GM21423 (cell line): ENCODE results near the gene NUMA1.
A peak's percentile ranks its signal among the peaks of the same experiment; 100 is the strongest.

ENCODE experiments used
- ATAC-seq: cut with Tn5 transposase; IDR thresholded peaks from one replicate; pipeline ENCODE4 v1.9.1; 2021; ENCODE audit warnings: mild to moderate bottlenecking, moderate library complexity; ENCODE audit not compliant: unreplicated experiment

The NUMA1 gene

GRCh38 chr11:72001285-72001684, 79.1 kb downstream of the NUMA1 start:
- no peak for ATAC-seq

DNA sequence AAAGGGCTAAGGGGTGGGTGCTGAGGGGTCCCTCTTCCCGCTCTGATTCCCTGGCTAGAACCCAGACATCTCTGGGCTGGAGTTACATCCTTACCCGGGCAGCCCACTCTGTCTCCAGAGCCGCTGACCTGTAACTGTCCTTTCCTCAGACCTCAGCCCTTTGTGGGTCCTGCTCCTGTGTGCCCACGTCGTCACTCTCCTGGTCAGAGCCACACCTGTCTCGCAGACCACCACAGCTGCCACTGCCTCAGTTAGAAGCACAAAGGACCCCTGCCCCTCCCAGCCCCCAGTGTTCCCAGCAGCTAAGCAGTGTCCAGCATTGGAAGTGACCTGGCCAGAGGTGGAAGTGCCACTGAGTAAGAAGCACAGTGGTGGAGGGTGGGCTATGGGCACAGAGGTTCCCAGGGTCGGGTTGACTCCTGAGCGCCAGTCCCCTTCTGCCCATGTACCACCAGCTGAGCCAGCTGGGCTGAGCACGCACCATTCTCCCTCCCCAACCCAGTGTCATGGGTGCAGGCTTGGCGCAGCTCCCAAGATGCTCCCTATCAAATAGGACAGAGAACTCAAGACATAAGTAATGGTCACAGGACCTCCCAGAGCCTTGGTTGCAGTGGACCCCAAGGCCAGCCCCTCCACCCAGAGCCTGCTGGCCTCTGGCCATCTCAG, 80.0 kb downstream of the NUMA1 start:
- ATAC-seq = no peak

- ATAC-seq = no peak
Observed at GRCh38 chr11:71999798-72000197, 80.5 kb downstream of the NUMA1 start.

- ATAC-seq = no peak
Observed at GRCh38 chr11:71999362-71999761, 81.0 kb downstream of the NUMA1 start.

DNA sequence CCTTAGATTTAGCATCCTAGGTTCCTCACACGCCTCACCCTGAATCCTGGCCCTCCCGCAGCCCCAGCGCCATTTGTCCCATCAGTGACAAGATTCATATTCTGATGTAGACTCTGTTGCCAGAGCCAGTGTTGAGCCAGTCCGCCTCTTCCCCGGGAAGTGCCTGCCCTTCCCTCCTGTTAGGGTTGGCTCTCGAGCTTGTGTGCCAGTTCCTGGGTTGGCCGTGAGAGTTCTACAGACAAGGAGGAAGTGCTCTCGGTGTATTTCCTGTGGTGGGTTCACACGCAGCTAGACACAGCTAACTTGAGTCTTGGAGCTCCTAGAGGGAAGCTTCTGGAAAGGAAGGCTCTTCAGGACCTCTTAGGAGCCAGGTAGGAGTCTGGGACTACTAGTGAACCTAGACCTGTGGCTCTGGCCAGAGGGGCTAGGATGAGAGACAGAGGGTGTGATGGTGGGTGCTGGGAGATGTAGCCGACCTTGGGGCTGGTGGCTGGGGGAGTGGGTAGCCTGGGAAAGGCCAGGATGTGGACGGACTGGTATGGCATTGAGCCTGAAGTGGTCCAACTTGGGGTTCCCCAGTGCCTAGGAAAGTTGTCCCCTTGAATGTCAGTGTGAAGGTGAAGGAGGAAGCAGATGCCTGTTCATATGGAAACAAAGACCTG, 81.6 kb downstream of the NUMA1 start, which contains the start of gene IL18BP:
IL18BP (plus strand) TSS at position 261 of the 662 bp plus-strand sequence. CDS start 1,076 bp downstream, outside the sequence.
- ATAC-seq = no peak

DNA sequence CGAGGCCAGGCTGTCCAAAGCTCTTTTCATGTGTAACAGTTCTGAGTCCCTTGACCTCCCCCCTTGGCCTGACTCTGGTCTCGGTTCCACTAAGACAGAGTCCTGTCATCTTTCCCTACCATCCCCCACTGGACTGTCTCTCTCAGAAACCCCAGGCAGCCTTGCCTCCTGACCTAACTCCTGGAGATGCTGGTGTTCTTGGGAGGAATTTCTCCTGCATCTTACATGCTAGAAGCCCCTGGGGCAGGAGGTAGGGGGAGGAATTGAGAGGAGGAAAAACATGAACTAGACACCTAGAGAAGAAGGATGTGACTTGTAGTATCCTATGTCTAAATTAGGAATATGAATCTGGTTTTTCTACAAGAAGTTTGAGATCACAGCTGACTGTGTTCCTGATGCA, 82.3 kb downstream of the NUMA1 start:
- ATAC-seq = no peak

DNA sequence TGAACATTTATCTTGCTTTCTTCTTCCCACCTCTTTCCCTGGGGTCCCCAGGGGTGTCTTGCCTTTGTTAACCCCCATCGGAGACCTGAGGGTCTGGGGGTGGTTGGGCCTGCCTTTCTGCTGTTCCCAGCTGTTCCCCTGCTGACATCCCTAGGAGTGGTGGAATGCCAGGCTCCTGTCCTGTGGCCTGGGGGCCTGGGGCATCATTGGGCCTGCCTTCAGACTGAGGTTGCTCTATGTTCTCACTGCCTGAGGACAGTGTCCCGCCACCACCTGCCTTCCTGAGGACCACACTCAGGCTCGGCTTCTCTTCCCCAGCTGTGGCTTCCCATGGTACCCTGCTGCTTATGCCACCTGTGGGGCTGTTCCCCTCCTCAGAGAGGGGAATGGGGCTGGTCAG, 82.7 kb downstream of the NUMA1 start:
- no peak for ATAC-seq

DNA sequence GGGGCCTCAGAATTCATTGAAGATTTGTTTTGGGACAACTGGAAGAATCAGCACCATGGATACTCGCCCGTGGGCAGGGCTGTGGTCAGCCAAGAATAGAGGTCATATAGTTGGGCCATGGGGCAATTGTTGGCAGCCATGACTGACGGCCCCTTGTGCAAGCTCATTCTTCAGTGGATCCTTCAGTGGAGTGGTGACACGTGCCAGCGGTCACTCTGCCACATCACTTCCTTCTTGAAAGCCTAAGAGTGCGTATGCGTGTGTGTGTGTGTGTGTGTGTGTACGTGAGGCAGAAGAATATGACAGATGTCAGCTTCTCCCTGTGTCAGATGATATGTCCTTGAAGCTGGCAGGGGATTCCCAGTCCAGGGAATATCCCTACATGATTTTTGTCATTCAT, 83.4 kb downstream of the NUMA1 start:
- ATAC-seq = no peak

DNA sequence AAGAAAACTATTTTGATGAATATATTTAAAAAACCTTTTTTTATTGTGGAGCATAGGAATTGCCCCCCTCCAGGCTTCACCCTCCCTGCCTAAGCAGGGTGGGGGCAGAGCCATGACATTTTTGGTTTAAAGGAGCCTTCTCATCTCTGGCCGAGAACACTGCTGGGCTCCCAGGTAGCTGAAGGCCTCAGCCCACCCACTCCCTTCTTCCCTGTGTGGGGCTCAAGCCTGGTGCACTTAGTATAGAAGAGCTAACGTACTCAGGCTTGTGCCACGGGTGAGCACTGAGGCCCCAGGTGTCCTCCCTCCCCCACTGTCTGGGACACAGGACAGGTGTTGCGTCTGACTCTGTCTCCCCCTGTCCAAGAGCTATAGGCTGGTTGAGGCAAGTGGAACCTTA, 83.8 kb downstream of the NUMA1 start:
- ATAC-seq = no peak

- no peak for ATAC-seq
Observed at GRCh38 chr11:71995726-71996291, 84.5 kb downstream of the NUMA1 start.

GRCh38 chr11:71994786-71995185, 85.6 kb downstream of the NUMA1 start:
- ATAC-seq = no peak

DNA sequence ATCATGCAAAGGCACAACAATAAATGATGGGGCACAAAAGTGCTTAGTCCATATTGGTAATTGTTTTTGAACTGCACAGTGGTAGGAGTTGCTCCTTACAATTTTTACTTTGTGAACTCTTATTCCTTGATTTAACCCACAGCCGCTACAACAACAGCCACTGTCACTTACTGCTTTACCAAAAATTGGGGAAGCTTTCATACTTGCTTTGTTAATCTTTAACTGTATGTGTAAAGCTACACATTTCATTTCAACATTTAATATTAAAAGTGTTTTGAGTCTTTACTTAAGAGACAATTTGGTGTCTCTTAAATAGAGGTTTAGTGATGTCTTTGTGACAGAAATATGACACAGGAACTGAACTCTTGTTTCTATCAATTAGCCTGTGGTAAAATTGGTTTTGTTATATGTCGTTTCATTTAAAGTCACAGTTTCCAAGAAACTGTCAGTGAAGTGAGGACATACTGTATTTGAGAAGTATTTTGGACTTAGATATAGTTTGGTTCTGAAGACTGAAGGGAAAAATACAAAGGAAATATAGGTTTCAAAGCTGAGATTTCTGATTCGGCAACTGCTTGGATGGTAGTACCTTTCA, 88.1 kb downstream of the NUMA1 start:
- ATAC-seq = no peak

DNA sequence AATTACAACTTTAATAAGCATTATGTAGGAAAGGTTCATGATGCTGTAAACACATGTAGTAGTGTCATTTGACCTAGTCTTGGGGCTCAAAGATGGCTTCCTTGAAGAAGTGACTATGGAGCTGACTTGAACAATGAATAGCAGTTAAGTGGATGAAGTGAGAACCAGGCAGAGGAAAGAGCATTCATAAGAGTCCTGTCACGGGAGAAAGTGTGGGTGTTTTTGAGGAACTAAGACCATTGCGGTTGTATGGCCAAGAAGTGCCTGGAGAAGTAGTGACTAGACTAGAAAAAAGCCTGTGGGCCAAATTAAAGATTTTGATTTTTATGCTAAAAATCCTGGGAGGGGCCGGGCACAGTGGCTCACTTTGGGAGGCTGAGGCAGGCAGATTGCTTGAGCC, 88.8 kb downstream of the NUMA1 start:
- ATAC-seq = peak; percentile 72

DNA sequence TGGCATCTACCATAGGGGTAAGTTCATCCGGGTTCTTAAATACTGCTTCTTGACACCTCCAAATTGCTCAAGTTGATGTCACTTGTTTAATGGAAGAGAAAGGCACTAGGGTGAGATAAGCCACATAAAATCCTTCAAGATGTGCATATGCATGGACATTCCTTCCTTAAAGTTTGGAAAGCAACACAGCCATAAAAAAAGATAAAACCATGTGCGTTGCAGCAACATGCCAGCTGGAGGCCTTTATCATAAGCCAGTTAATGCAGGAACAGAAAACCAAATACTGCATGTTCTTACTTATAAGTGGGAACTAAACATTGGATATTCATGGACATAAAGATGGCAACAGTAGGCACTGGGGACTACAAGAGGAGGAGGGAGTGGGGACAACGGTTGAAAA, 89.6 kb downstream of the NUMA1 start:
- ATAC-seq = no peak

DNA sequence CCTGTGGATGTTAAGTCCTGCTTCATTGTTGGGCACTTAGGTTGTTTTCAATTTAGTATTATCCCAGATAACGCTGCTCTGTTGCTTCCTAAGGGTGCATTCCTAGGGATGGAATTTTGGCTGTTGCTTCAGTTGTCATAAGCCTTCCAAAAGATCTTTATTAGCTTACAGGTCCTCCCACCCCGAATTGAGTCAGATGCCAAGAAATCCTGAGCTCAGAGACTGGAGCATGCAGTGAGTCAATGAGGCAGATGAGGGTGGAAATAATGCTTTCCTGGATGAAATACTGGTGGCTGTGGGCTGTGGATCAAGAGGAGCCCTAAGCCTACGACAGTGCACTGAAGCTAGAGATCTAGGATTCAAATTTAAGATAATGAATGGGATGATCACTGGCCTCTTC, 92.3 kb downstream of the NUMA1 start:
- ATAC-seq = no peak

DNA sequence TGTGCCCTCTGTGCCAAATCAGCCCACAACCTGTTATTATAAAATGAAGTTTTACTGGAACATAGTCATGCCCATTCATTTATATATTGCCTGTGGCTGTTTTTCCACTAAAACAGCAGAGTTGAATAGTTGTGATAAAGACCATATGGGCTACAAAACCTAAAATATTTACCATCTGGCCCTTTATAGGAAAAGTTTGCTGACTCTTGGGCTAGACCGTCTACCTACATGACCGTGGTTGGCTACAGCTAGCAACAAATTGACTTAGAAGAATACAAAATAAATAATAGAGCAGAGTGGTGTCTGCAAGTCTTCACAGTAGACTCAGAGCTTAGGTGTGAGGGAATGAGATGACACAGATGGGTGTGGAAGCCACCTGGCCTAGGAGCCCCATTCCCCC, 92.8 kb downstream of the NUMA1 start:
- no peak for ATAC-seq

DNA sequence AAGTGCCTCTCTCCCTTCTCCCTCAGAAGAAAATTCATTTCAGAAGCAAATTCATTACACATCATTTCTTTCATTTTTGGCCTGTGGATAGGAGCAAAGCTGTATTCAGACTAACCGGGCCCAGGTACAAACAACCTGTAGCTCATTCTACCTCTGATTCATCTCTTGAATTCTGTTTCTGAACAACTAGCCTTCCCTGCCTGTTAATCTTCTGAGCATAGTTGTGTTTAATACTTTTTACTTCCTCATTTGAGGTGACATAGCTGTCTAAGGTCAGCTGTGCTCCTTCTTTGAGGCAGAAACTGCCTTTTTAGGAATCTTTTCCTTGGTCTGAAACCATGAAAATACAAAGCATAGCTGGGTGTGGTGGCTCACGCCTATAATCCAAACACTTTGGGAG, 94.2 kb downstream of the NUMA1 start:
- ATAC-seq = no peak

DNA sequence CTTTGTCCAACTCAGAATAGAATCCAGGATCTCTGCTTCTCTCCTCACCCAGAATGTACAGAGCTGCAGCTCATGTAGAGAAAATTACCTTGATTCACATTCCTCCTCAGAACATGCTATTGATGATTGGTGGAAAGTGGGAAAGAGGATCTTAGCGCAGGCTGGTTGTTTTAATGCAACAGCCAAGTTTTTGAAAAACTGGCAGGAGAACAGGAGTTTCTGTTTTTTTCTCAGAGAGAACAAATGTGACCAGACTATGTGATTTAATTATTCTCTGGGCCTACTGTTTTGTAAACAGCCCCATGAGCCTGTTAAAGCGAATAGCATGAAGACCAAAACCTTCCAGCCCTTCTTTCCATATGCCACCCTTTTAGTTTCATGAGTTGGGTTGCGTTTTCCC, 100.7 kb downstream of the NUMA1 start:
- ATAC-seq = no peak

DNA sequence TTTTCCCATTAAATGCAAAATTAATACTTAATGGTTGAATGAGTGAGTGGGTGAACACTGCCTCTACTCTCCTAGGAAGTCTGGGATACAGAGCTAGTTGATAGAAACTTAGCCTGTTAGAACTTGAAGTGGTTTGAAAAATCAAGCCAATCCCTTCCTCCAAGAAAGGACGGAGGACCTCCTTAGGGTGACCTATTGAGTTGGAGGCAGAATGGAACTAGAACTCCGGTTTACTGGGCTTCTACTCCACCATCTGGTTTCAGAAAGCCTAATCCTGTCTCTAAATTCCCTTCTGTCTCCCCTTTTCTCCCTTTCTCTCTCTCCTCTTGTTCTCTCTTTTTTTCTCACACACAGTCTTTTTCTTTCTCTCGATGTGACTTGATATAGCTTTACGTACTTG, 101.2 kb downstream of the NUMA1 start:
- no peak for ATAC-seq

DNA sequence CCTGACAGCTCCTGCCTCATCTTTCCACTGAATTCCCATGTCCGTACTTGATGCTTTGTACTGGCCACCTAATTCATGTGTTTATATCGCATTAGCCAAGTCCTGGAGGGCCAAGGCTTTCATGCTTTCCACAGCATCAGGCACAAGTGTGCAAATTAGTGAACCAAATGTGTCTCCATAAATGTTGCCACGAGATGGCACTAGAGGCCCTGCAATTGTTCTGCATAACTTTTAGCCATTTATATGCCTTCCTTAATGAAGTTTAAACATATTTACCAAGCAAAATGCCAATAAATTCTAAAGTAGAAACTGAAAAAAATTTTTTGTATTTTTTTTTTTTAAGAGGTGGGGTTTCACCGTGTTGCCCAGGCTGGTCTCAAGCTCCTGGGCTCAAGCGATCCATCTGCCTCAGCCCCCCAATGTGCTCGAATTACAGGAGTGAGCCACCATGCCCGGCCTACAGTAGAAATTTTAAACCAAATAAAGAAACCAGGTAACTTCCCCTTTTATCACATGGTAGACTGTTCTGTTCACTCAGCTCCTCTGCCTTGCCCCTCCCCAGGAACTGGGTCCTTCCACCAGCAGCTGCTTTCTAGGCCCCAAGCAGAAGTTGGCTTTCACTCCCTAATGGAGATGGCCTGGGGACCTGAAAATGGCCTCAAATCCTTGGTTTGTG, 102.5 kb downstream of the NUMA1 start:
- ATAC-seq = no peak

DNA sequence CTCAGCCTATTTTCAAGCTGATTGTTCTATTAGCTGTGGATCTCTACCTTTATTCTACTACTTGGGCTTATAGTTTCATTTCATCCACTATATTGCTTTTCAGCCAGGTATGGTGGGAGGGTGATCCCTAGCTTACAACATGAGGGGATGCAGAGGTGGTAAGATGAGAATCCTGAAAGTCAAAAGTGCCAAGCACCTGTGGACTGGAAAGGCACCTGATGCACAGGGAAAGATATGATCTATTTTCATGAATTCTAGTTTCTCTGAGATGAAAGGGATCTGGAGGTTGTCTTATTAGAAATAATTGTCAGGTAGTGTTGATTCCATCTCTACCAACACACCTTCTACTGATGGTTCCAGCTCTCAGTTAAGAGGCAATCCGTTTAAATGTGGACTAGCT, 103.3 kb downstream of the NUMA1 start:
- ATAC-seq = no peak
